H1 (cell line): ENCODE results near the gene ANKFY1. TPM values are rescaled to one million over a fixed set of nuclear protein-coding genes. Genes with fewer than 3 reads are reported as not detected.

Experiments
- CTCF ChIA-PET: fragments of 300-600 bp; sonication (Branson Sonifier 250); formaldehyde crosslinking; loops from one replicate; lab custom pipeline; 2021; ENCODE audit not compliant: partially characterized antibody; lab: Charles Lee
- POLR2A ChIA-PET: fragments of 300-600 bp; sonication (Branson Sonifier 250); formaldehyde crosslinking; loops from one replicate; lab custom pipeline; 2021; ENCODE audit warnings: inconsistent platforms; ENCODE audit not compliant: partially characterized antibody; lab: Charles Lee
- DNase-seq, 2 experiments: peaks; one replicate each; pipeline versions ENCODE4 v3.0.0 to v3.0.0-alpha.2; 2010 to 2022; ENCODE audit warnings: low spot score in 2 of 2, low read depth in 1 of 2, mixed read lengths in 1 of 2
- FAIRE-seq: peaks from 2 replicates; lab custom pipeline; 2011; peaks lifted over from hg19 to GRCh38; lab: Jason Lieb, UNC
- H2AFZ ChIP-seq: 2 replicates; pipeline ENCODE4 v1.8.1; 2012; ENCODE audit warnings: low read length, inconsistent platforms
- H2AK5ac ChIP-seq: 2 replicates; pipeline ENCODE4 v1.6.1; 2013; ENCODE audit warnings: low read depth, low read length
- H2BK120ac ChIP-seq: replicated peaks from 2 replicates; pipeline ENCODE3; 2013; ENCODE audit warnings: low read depth, low read length, inconsistent platforms
- H2BK12ac ChIP-seq: 2 replicates; pipeline ENCODE4 v1.6.1; 2013; ENCODE audit warnings: low read depth, low read length
- H2BK15ac ChIP-seq: 2 replicates; pipeline ENCODE4 v1.6.1; 2013; ENCODE audit warnings: low read length
- H2BK20ac ChIP-seq: 2 replicates; pipeline ENCODE4 v1.6.1; 2013; ENCODE audit warnings: low read length
- H2BK5ac ChIP-seq: 2 replicates; pipeline ENCODE4 v1.6.1; 2013; ENCODE audit warnings: low read depth, low read length
- H3K14ac ChIP-seq: 2 replicates; pipeline ENCODE4 v1.6.1; 2013; ENCODE audit warnings: inconsistent platforms; ENCODE audit not compliant: insufficient read length
- H3K18ac ChIP-seq: 2 replicates; pipeline ENCODE4 v1.6.1; 2013; ENCODE audit warnings: low read length; ENCODE audit errors: extremely low read depth
- H3K23ac ChIP-seq: 2 replicates; pipeline ENCODE4 v1.6.1; 2013; ENCODE audit warnings: inconsistent platforms; ENCODE audit not compliant: insufficient read length
- H3K23me2 ChIP-seq: 2 replicates; pipeline ENCODE4 v1.6.1; 2013; ENCODE audit warnings: low read depth, low read length
- H3K27ac ChIP-seq: 2 replicates; pipeline ENCODE4 v1.6.1; 2011; ENCODE audit warnings: low read depth, low read length, inconsistent platforms
- H3K27me3 ChIP-seq, 4 experiments: replicated peaks in 1 of 4; 1 replicate in 1 of 4; 2 replicates in 3 of 4; pipeline versions ENCODE4 v1.6.1 to v1.8.1; 2011 to 2013; ENCODE audit warnings: low read length in 3 of 4, mild to moderate bottlenecking in 3 of 4, inconsistent platforms in 2 of 4, mixed read lengths in 2 of 4, moderate library complexity in 1 of 4; ENCODE audit not compliant: control insufficient read depth in 3 of 4, insufficient read depth in 3 of 4; ENCODE audit errors: extremely low read depth in 1 of 4
- H3K36me3 ChIP-seq, 4 experiments: 2 replicates each; pipeline versions ENCODE4 v1.6.1 to v1.8.1; 2011 to 2013; ENCODE audit warnings: mild to moderate bottlenecking in 4 of 4, low read length in 3 of 4, moderate library complexity in 2 of 4, control low read depth in 1 of 4, inconsistent platforms in 1 of 4; ENCODE audit not compliant: insufficient read depth in 4 of 4, control insufficient read depth in 2 of 4
- H3K4ac ChIP-seq: replicated peaks from 2 replicates; pipeline ENCODE3; 2013; ENCODE audit warnings: low read length, low read depth, mixed read lengths, inconsistent platforms; ENCODE audit not compliant: insufficient read length
- H3K4me1 ChIP-seq, 4 experiments: replicated peaks in 1 of 4; 1 replicate in 1 of 4; 2 replicates in 3 of 4; pipeline versions ENCODE4 v1.6.1 to v1.8.1; 2011 to 2013; ENCODE audit warnings: low read length in 3 of 4, inconsistent platforms in 2 of 4, mixed read lengths in 1 of 4; ENCODE audit not compliant: insufficient read depth in 4 of 4, control insufficient read depth in 3 of 4
- H3K4me2 ChIP-seq, 2 experiments: 2 replicates each; pipeline versions ENCODE4 v1.6.1 to v1.8.1; 2011 to 2013; ENCODE audit warnings: low read depth in 2 of 2, low read length in 2 of 2, control low read depth in 1 of 2, inconsistent platforms in 1 of 2, mild to moderate bottlenecking in 1 of 2; ENCODE audit not compliant: insufficient read depth in 1 of 2
- H3K4me3 ChIP-seq, 4 experiments: fragments of 200-600, 300-600 bp in 1 of 4; sonication (generic), shearing (Covaris generic), sonication (Bioruptor Twin) in 1 of 4; 2 replicates each; pipeline versions ENCODE4 v1.5.1 to v1.8.1; 2011 to 2016; ENCODE audit warnings: low read length in 4 of 4, low read depth in 3 of 4, control low read depth in 2 of 4, inconsistent platforms in 2 of 4, mild to moderate bottlenecking in 2 of 4, mixed read lengths in 1 of 4, moderate library complexity in 1 of 4; ENCODE audit not compliant: insufficient read depth in 2 of 4; ENCODE audit errors: extremely low read depth in 1 of 4
- H3K56ac ChIP-seq: replicated peaks from 2 replicates; pipeline ENCODE3; 2013; ENCODE audit warnings: low read depth, mild to moderate bottlenecking, mixed read lengths, low read length, inconsistent platforms; ENCODE audit not compliant: insufficient read length
- H3K79me1 ChIP-seq: 2 replicates; pipeline ENCODE4 v1.6.1; 2013; ENCODE audit warnings: low read depth, low read length, control low read depth
- H3K79me2 ChIP-seq, 2 experiments: 2 replicates each; pipeline versions ENCODE4 v1.6.1 to v1.8.1; 2012 to 2013; ENCODE audit warnings: low read length in 2 of 2, mild to moderate bottlenecking in 2 of 2, inconsistent platforms in 1 of 2; ENCODE audit not compliant: insufficient read depth in 2 of 2, control insufficient read depth in 1 of 2
- H3K9ac ChIP-seq, 4 experiments: replicated peaks in 1 of 4; 1 replicate in 1 of 4; 2 replicates in 3 of 4; pipeline versions ENCODE4 v1.6.1 to v1.8.1; 2011 to 2013; ENCODE audit warnings: low read depth in 3 of 4, low read length in 3 of 4, control low read depth in 2 of 4, mild to moderate bottlenecking in 2 of 4, moderate library complexity in 2 of 4, inconsistent platforms in 1 of 4; ENCODE audit errors: extremely low read depth in 1 of 4
- H3K9me3 ChIP-seq, 2 experiments: 2 replicates each; pipeline versions ENCODE4 v1.6.1 to v1.8.1; 2012 to 2013; ENCODE audit warnings: mild to moderate bottlenecking in 2 of 2, moderate library complexity in 2 of 2, control low read depth in 1 of 2, inconsistent platforms in 1 of 2, low read depth in 1 of 2, low read length in 1 of 2, mixed read lengths in 1 of 2; ENCODE audit not compliant: insufficient read depth in 2 of 2
- H4K20me1 ChIP-seq, 2 experiments: replicated peaks in 1 of 2; 2 replicates each; pipeline versions ENCODE3 to v1.8.1; 2011 to 2013; ENCODE audit warnings: inconsistent platforms in 2 of 2, low read length in 2 of 2, mild to moderate bottlenecking in 1 of 2; ENCODE audit not compliant: insufficient read depth in 2 of 2, control insufficient read depth in 1 of 2
- H4K5ac ChIP-seq: 2 replicates; pipeline ENCODE4 v1.6.1; 2013; ENCODE audit warnings: low read length, low read depth, mixed read lengths, inconsistent platforms; ENCODE audit not compliant: insufficient read length
- H4K8ac ChIP-seq: 2 replicates; pipeline ENCODE4 v1.8.0; 2013; ENCODE audit warnings: mild to moderate bottlenecking, moderate library complexity, low read length, inconsistent platforms; ENCODE audit not compliant: insufficient read depth; ENCODE audit errors: extremely low read depth
- H4K91ac ChIP-seq: replicated peaks from 2 replicates; pipeline ENCODE3; 2013; ENCODE audit warnings: low read length, mixed read lengths, inconsistent platforms; ENCODE audit not compliant: insufficient read length
- KDM4A ChIP-seq: IDR thresholded peaks from one replicate; pipeline ENCODE4 v1.7.1; 2012; ENCODE audit warnings: low read depth, mild to moderate bottlenecking, moderate library complexity, low read length, inconsistent platforms; ENCODE audit not compliant: severe bottlenecking
- SRF ChIP-seq: IDR thresholded peaks from 2 replicates; pipeline ENCODE4 v1.6.1; 2011; ENCODE audit warnings: mild to moderate bottlenecking, low read depth, low read length, moderate library complexity
- TAF7 ChIP-seq: optimal IDR thresholded peaks from 2 replicates; pipeline ENCODE3; 2011; ENCODE audit warnings: low read depth, mild to moderate bottlenecking, inconsistent platforms, low read length, moderate library complexity, borderline replicate concordance
- WGBS, 2 experiments: shearing (Covaris generic) in 1 of 2; methylation state at CpG; one replicate each; pipeline versions ENCODE4 v1.1.6 to v1.1.7; 2013 to 2015; ENCODE audit warnings: low lambda C conversion rate in 2 of 2, mixed read lengths in 2 of 2, inconsistent platforms in 1 of 2, low coverage in 1 of 2, missing lambda C conversion rate in 1 of 2; ENCODE audit not compliant: insufficient replicate concordance in 2 of 2, insufficient coverage in 1 of 2, insufficient read length in 1 of 2; ENCODE audit errors: extremely low coverage in 1 of 2, missing lambda C conversion rate in 1 of 2; 5-methylcytosine and 5-hydroxymethylcytosine counted together
- polyA plus RNA-seq, 7 experiments: library from polyadenylated mRNA; depleted of rRNA in 3 of 7; stranded (reverse) in 5 of 7; unstranded in 2 of 7; fragments of >200 nt in 5 of 7; fragments of 200-250 nt in 2 of 7; gene quantifications; 1 replicate in 5 of 7; 2 replicates in 1 of 7; 4 replicates in 1 of 7; pipeline versions ENCODE4 v1.2.1 to v1.2.3, GENCODE V29; 2011 to 2013; ENCODE audit warnings: missing spikeins in 2 of 7, mixed read lengths in 2 of 7
- total RNA-seq: library from RNA; stranded (reverse); fragmentation: NEBNext Ultra II Directional; extraction: Animal tissue kit (Norgen Biotek cat#: 25700); gene quantifications from 2 replicates; pipeline ENCODE4 v1.2.1, GENCODE V29; 2021

ANKFY1 gene
- total and polyA plus RNA-seq, 2 of the 8 experiments (the other 6 are each of a cell fraction or from before 2014, with no cell fraction given) = 28.3 to 45.3 TPM

DNA sequence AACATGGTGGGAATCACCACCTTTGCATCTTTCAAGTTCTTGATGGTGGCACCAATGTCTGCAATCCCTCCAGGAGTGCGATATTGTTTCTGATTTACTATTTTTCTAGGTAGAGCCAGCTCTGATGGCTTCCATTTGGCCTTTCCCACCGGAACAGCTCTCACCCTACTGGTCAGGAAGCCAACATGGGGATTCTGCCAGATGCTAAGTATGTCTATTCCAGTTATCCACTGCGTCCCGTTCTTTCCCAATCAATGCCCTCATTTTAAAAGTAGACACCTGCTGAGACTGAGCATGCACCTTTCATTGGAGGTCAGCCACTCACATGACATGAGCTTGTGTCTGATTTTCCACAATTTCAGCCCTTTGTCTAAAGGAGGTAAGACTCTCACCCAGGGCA lies 144.5 kb downstream of the ANKFY1 start:
- no peak overlapping the region for H2AK5ac ChIP-seq
- no peaks in the 10 kb centered on the region for H4K20me1 ChIP-seq
- H3K4me2 ChIP-seq = no peak overlapping the region
- FAIRE-seq (no peak), DNase-seq (no peak)
- no peaks in the 10 kb centered on the region for H3K23me2 ChIP-seq
- H3K9ac ChIP-seq = no peak overlapping the region
- H2BK15ac ChIP-seq = no peak overlapping the region
- no peak overlapping the region for H2BK5ac ChIP-seq
- TF ChIP-seq SRF (no peak), KDM4A (no peak), TAF7 (no peak)
- H3K9me3 ChIP-seq = no peaks in the 10 kb centered on the region
- no peaks in the 10 kb centered on the region for H3K27me3 ChIP-seq
- peaks cover 4 to 14% (median 7%) of the 10 kb centered on the region in 4 experiments; a peak in 5 of 8 replicates for H3K36me3 ChIP-seq
- no peak overlapping the region for H3K27ac ChIP-seq
- H3K79me2 ChIP-seq = no peaks in the 10 kb centered on the region
- H3K56ac ChIP-seq = no peak overlapping the region
- no peak overlapping the region for H3K4me3 ChIP-seq
- WGBS, 2 experiments = 72% methylated on average over 4 of the region's 4 CpGs; no CpG with 5 or more reads in 1 of the 2 experiments
- ChIA-PET CTCF (interaction anchor here (0.5 to 1.8 kb wide), 6 partner anchors 9 to 84 kb away, joined by 3 to 6 read pairs (median 4); no protein-coding TSS in a partner anchor), POLR2A (interaction anchor here (0.7 to 1.7 kb wide), 3 partner anchors 23 to 246 kb away, joined by 3 to 6 read pairs (median 3); partner anchors contain the start of genes CYB5D2 and ZZEF1)
- no peaks in the 10 kb centered on the region for H3K4me1 ChIP-seq
- H2BK12ac ChIP-seq = no peak overlapping the region
- no peak overlapping the region for H2BK120ac ChIP-seq
- H3K18ac ChIP-seq = no peak overlapping the region
- H2BK20ac ChIP-seq = no peak overlapping the region
- H3K4ac ChIP-seq = no peak overlapping the region
- no peak overlapping the region for H4K5ac ChIP-seq
- H4K8ac ChIP-seq = no peak overlapping the region
- no peak overlapping the region for H3K14ac ChIP-seq
- H2AFZ ChIP-seq = no peak overlapping the region
- no peak overlapping the region for H4K91ac ChIP-seq
- no peaks in the 10 kb centered on the region; the same call in 1 of the 2 replicates for H3K79me1 ChIP-seq
- H3K23ac ChIP-seq = no peak overlapping the region
